GM12878 (cell line): Measurements from ENCODE around the gene SKP2. TPM values are rescaled to one million over a fixed set of nuclear protein-coding genes. Genes with fewer than 3 reads are reported as not detected.

ENCODE experiments used
- EP300 ChIP-seq, 2 experiments: fragments of 150-350 bp in 1 of 2; IDR thresholded peaks; 2 replicates each; pipeline ENCODE4 v1.6.1; 2011 to 2012; ENCODE audit warnings: low read depth in 2 of 2, low read length in 2 of 2, borderline replicate concordance in 1 of 2, improper control_type of control experiment in 1 of 2, inconsistent platforms in 1 of 2; ENCODE audit not compliant: control insufficient read depth in 1 of 2
- FOXM1 ChIP-seq: IDR thresholded peaks from 2 replicates; pipeline ENCODE4 v1.6.1; 2012; ENCODE audit warnings: low read depth, mild to moderate bottlenecking, inconsistent platforms, low read length, moderate library complexity
- IKZF1 ChIP-seq: fragments of 450-650 bp; conservative IDR thresholded peaks from 2 replicates; pipeline ENCODE4 v1.6.1; 2017; ENCODE audit warnings: antibody characterized with exemption, mild to moderate bottlenecking
- JUNB ChIP-seq: IDR thresholded peaks from 2 replicates; pipeline ENCODE4 v1.6.1; 2016; ENCODE audit warnings: antibody characterized with exemption, mild to moderate bottlenecking
- MTA3 ChIP-seq: IDR thresholded peaks from 2 replicates; pipeline ENCODE4 v1.6.1; 2012; ENCODE audit warnings: low read length, inconsistent platforms, borderline replicate concordance
- MXI1 ChIP-seq: fragments of 150-350 bp; IDR thresholded peaks from 2 replicates; pipeline ENCODE4 v1.6.1; 2011; ENCODE audit warnings: low read depth, mild to moderate bottlenecking, inconsistent platforms, low read length, improper control_type of control experiment
- NFIC ChIP-seq: IDR thresholded peaks from 2 replicates; pipeline ENCODE4 v1.6.1; 2012; ENCODE audit warnings: low read depth, mild to moderate bottlenecking, inconsistent platforms, low read length, moderate library complexity
- NFXL1 ChIP-seq: fragments of 450-650 bp; IDR thresholded peaks from 2 replicates; pipeline ENCODE4 v1.6.1; 2017; ENCODE audit warnings: antibody characterized with exemption, mild to moderate bottlenecking, borderline replicate concordance
- NFYA ChIP-seq: IDR thresholded peaks from 2 replicates; pipeline ENCODE4 v1.6.1; 2011; ENCODE audit warnings: low read depth, mild to moderate bottlenecking, low read length, improper control_type of control experiment, borderline replicate concordance
- NFYB ChIP-seq: IDR thresholded peaks from 2 replicates; pipeline ENCODE4 v1.6.1; 2011; ENCODE audit warnings: low read depth, mild to moderate bottlenecking, low read length, improper control_type of control experiment, moderate library complexity; ENCODE audit not compliant: insufficient read depth
- NR2C1 ChIP-seq: fragments of 450-650 bp; IDR thresholded peaks from 2 replicates; pipeline ENCODE4 v1.6.1; 2017; ENCODE audit warnings: antibody characterized with exemption, mild to moderate bottlenecking, moderate library complexity
- NRF1 ChIP-seq: conservative IDR thresholded peaks from 2 replicates; pipeline ENCODE4 v1.6.1; 2011; ENCODE audit warnings: mild to moderate bottlenecking, low read depth, low read length, improper control_type of control experiment
- RFX5 ChIP-seq: IDR thresholded peaks from 2 replicates; pipeline ENCODE4 v1.6.1; 2011; ENCODE audit warnings: low read depth, low read length, improper control_type of control experiment
- SMARCA5 ChIP-seq: fragments of 450-650 bp; IDR thresholded peaks from 2 replicates; pipeline ENCODE4 v1.6.1; 2017; ENCODE audit warnings: mild to moderate bottlenecking
- SRF ChIP-seq, 2 experiments: IDR thresholded peaks; 2 replicates each; pipeline ENCODE4 v1.6.1; 2011; ENCODE audit warnings: low read depth in 2 of 2, low read length in 2 of 2, mild to moderate bottlenecking in 1 of 2, moderate library complexity in 1 of 2
- SUPT20H ChIP-seq: IDR thresholded peaks from 2 replicates; pipeline ENCODE4 v1.6.1; 2011; ENCODE audit warnings: low read depth, mild to moderate bottlenecking, low read length, moderate library complexity, borderline replicate concordance; ENCODE audit not compliant: control insufficient read depth
- TBL1XR1 ChIP-seq: IDR thresholded peaks from 2 replicates; pipeline ENCODE4 v1.6.1; 2012; ENCODE audit warnings: low read depth, low read length, improper control_type of control experiment
- ZNF622 ChIP-seq: fragments of 450-650 bp; IDR thresholded peaks from 2 replicates; pipeline ENCODE4 v1.6.1; 2017; ENCODE audit warnings: mild to moderate bottlenecking, inconsistent platforms
- ZZZ3 ChIP-seq: IDR thresholded peaks from 2 replicates; pipeline ENCODE4 v1.6.1; 2011; ENCODE audit warnings: low read depth; ENCODE audit not compliant: control insufficient read depth, insufficient read length
- polyA plus RNA-seq, 11 experiments: library from polyadenylated mRNA; depleted of rRNA in 4 of 11; unstranded in 6 of 11; stranded (reverse) in 5 of 11; fragments of >200 nt; fragmentation: Nextera tagmentation in 4 of 11; fragmentation: Illumina TruSeq in 1 of 11; extraction: Ambion mirVana in 4 of 11; extraction: Trizol in 1 of 11; gene quantifications; 1 replicate in 1 of 11; 2 replicates in 10 of 11; pipeline versions ENCODE4 v1.2.1 to v1.2.3, GENCODE V29; 2011 to 2016; ENCODE audit warnings: inconsistent platforms in 2 of 11, missing spikeins in 2 of 11, low read depth in 1 of 11
- total RNA-seq, 4 experiments: library from RNA; depleted of rRNA in 3 of 4; stranded (reverse); fragments of >200 nt in 3 of 4; fragmentation: Illumina TruSeq in 1 of 4; extraction: Trizol in 1 of 4; gene quantifications; 2 replicates each; pipeline versions ENCODE4 v1.2.1 to v1.2.3, GENCODE V29; 2013 to 2021
- TF ChIP-seq, protein P1 (sequence below): fragments of 450-650 bp; formaldehyde crosslinking; IDR thresholded peaks from 2 replicates; pipeline ENCODE4 v1.4.0; 2022; ENCODE audit warnings: mild to moderate bottlenecking, moderate library complexity
- TF ChIP-seq, protein P2 (sequence below): IDR thresholded peaks from 2 replicates; pipeline ENCODE4 v1.6.1; 2012; ENCODE audit warnings: low read length, inconsistent platforms

Gene SKP2
- total and polyA plus RNA-seq, 10 of the 15 experiments (the other 5 are each of a cell fraction or from before 2014, with no cell fraction given): 13.9 to 50.8 (median 36.9) TPM

DNA sequence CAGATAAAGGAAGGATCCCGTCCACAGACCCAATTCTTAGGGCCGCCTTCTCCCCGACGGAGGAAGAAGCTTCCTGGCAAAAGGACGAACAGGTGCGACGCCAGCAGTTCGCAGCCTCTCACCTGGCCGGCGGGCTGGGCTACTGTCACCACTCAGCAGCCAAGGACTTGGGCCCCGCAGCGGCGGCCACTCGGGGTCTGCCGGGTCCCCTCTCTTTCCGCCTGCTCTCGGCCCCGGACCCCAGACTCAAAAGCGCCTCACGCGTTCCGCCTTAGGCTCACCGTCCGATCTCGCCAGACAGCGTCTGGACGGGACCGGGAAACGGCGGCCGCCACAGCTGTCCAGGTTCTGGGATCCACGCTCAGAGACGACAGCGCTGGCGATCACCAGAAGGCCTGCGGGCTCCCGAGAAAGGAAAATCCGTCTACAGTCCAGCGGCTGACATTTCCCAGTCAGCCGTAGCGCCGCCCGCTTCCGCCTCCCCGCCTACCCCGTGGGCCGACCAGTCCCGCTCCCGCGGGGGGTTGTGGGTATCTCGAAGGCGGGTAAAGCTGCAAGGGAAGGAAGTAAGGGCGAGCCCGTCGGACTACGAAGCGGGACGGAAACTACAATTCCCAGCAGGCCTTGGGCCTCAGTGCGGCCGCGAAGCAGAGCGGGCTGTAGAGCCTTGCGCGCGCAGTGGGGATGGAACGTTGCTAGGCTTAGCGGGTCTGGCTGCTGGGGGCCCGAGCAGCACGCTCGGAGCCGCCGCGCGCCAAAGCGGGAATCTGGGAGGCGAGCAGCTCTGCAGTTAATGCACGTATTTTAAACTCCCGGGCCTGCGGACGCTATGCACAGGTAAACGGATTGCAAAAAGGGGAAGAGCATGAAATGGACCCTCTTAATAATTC, at the start of gene SKP2, which contains the start of gene LMBRD2 (continued):
- TF ChIP-seq, protein P1, sequence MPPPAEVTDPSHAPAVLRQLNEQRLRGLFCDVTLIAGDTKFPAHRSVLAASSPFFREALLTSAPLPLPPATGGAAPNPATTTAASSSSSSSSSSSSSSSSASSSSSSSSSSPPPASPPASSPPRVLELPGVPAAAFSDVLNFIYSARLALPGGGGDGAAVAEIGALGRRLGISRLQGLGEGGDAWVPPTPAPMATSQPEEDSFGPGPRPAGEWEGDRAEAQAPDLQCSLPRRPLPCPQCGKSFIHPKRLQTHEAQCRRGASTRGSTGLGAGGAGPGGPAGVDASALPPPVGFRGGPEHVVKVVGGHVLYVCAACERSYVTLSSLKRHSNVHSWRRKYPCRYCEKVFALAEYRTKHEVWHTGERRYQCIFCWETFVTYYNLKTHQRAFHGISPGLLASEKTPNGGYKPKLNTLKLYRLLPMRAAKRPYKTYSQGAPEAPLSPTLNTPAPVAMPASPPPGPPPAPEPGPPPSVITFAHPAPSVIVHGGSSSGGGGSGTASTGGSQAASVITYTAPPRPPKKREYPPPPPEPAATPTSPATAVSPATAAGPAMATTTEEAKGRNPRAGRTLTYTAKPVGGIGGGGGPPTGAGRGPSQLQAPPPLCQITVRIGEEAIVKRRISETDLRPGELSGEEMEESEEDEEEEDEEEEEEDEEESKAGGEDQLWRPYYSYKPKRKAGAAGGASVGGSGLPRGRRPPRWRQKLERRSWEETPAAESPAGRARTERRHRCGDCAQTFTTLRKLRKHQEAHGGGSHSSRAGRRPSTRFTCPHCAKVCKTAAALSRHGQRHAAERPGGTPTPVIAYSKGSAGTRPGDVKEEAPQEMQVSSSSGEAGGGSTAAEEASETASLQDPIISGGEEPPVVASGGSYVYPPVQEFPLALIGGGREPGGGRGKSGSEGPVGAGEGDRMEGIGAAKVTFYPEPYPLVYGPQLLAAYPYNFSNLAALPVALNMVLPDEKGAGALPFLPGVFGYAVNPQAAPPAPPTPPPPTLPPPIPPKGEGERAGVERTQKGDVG (CRISPR knock-in tag): no peak
- TF ChIP-seq JUNB: no peak
- TF ChIP-seq NFIC: no peak; the same call in 1 of the 2 replicates
- TF ChIP-seq FOXM1: no peak
- no peak for TF ChIP-seq RFX5
- peak; percentile 53 for TF ChIP-seq MXI1
- TF ChIP-seq NR2C1: 0 out of 2 replicates have a peak, but pooled peaks have one; percentile 25
- TF ChIP-seq NFXL1: 0 out of 2 replicates have a peak, but pooled peaks have one; percentile 17
- peak in 1 of 2 experiments; percentile 73; a peak in 1 of 4 replicates for TF ChIP-seq SRF (IDR thresholded peaks at IDR 0.05; ENCODE audit: low read depth in 2 of 2, low read length in 2 of 2)
- TF ChIP-seq NFYB: no peak
- TF ChIP-seq IKZF1: peak; percentile 94
- no peak for TF ChIP-seq MTA3
- peak; percentile 51 for TF ChIP-seq NRF1
- no peak for TF ChIP-seq NFYA
- no peak; the same call in 1 of the 2 replicates for TF ChIP-seq TBL1XR1
- 0 out of 2 replicates have a peak, but pooled peaks have one; percentile 33 for TF ChIP-seq SMARCA5
- no peak for TF ChIP-seq EP300 (IDR thresholded peaks at IDR 0.05; ENCODE audit: borderline replicate concordance in 1 of 2, control insufficient read depth in 1 of 2, low read depth in 2 of 2, low read length in 2 of 2)
- TF ChIP-seq, protein P2, sequence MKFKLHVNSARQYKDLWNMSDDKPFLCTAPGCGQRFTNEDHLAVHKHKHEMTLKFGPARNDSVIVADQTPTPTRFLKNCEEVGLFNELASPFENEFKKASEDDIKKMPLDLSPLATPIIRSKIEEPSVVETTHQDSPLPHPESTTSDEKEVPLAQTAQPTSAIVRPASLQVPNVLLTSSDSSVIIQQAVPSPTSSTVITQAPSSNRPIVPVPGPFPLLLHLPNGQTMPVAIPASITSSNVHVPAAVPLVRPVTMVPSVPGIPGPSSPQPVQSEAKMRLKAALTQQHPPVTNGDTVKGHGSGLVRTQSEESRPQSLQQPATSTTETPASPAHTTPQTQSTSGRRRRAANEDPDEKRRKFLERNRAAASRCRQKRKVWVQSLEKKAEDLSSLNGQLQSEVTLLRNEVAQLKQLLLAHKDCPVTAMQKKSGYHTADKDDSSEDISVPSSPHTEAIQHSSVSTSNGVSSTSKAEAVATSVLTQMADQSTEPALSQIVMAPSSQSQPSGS: no peak
- TF ChIP-seq ZNF622: no peak
- no peak for TF ChIP-seq SUPT20H
- no peak for TF ChIP-seq ZZZ3
